Activated CD4-positive, CD25-positive, alpha-beta regulatory T cell treated with anti-CD3 and anti-CD28 coated beads, Interleukin-2, amount 50 U/mL, for 24 hours (primary cell): ENCODE results near the gene PRPS1.
A peak's percentile ranks its signal among the peaks of the same experiment; 100 is the strongest.
"Not testable (repeated sequence)": the region's sequence is repeated elsewhere in the genome, so short reads cannot be mapped to it uniquely, and the experiment has no call there.

Experiments used
- ATAC-seq, 2 donors: fragments of 150-1000 bp; cut with Tn5 transposase; one replicate each; pipeline ENCODE4 v1.10.0; 2021; ENCODE audit warnings: mild to moderate bottlenecking in 1 of 2, moderate library complexity in 1 of 2

PRPS1 gene

GRCh38 chrX:107675823-107676555 lies 47.7 kb downstream of the PRPS1 start:
- no peak for ATAC-seq

- peak; percentile 48 to 49 for ATAC-seq
Observed at GRCh38 chrX:107676559-107677378, 48.5 kb downstream of the PRPS1 start.

- no peak for ATAC-seq
Observed at GRCh38 chrX:107677501-107677901, 49.2 kb downstream of the PRPS1 start.

- ATAC-seq, result no peak
Observed at GRCh38 chrX:107677909-107678308, 49.6 kb downstream of the PRPS1 start.

GRCh38 chrX:107678957-107679740 lies 50.8 kb downstream of the PRPS1 start:
- peak in 1 of 2 donors; percentile 6 for ATAC-seq

GRCh38 chrX:107682256-107682655 lies 53.9 kb downstream of the PRPS1 start:
- ATAC-seq, result no peak

GRCh38 chrX:107683124-107683895 lies 55.0 kb downstream of the PRPS1 start:
- no peak for ATAC-seq

GRCh38 chrX:107683931-107684330 lies 55.6 kb downstream of the PRPS1 start:
- no peak for ATAC-seq

GRCh38 chrX:107684956-107685385 lies 56.7 kb downstream of the PRPS1 start:
- ATAC-seq, result no peak

GRCh38 chrX:107685586-107685985 lies 57.3 kb downstream of the PRPS1 start:
- not testable (repeated sequence) for ATAC-seq

- ATAC-seq, result no peak
Observed at GRCh38 chrX:107686026-107686425, 57.7 kb downstream of the PRPS1 start.

- ATAC-seq, result no peak
Observed at GRCh38 chrX:107686792-107687191, 58.5 kb downstream of the PRPS1 start.

GRCh38 chrX:107687445-107687844 lies 59.1 kb downstream of the PRPS1 start:
- no peak for ATAC-seq

GRCh38 chrX:107691024-107691448 lies 62.7 kb downstream of the PRPS1 start:
- no peak for ATAC-seq

- no peak for ATAC-seq
Observed at GRCh38 chrX:107699616-107700015, 71.3 kb downstream of the PRPS1 start.

GRCh38 chrX:107700317-107700774 lies 72.0 kb downstream of the PRPS1 start:
- no peak for ATAC-seq
